SJSA1 (cell line): ENCODE measurements around the gene PRDM15. TPM values are rescaled to one million over a fixed set of nuclear protein-coding genes. Genes with fewer than 3 reads are reported as not detected.

Experiments used
- DNase-seq, 2 experiments: peaks; one replicate each; pipeline ENCODE4 v3.0.0-alpha.2; 2015 to 2020; ENCODE audit warnings: low spot score in 2 of 2, low read depth in 1 of 2
- H3K27ac ChIP-seq: fragments of 250-450 bp; sonication (Bioruptor Pico); 2 replicates; pipeline ENCODE4 v1.5.1; 2020; ENCODE audit warnings: mild to moderate bottlenecking, moderate library complexity
- H3K27me3 ChIP-seq: fragments of 250-450 bp; sonication (Bioruptor Pico); replicated peaks from 2 replicates; pipeline ENCODE4 v1.5.1; 2020; ENCODE audit warnings: mild to moderate bottlenecking, moderate library complexity
- H3K36me3 ChIP-seq: fragments of 250-450 bp; sonication (Bioruptor Pico); 2 replicates; pipeline ENCODE4 v1.5.1; 2020; ENCODE audit warnings: mild to moderate bottlenecking
- H3K4me1 ChIP-seq: fragments of 250-450 bp; sonication (Bioruptor Pico); replicated peaks from 2 replicates; pipeline ENCODE4 v1.6.1; 2021; ENCODE audit warnings: mild to moderate bottlenecking
- H3K4me3 ChIP-seq: fragments of 250-450 bp; sonication (Bioruptor Pico); 2 replicates; pipeline ENCODE4 v1.5.1; 2020; ENCODE audit warnings: mild to moderate bottlenecking
- H3K9me3 ChIP-seq: fragments of 250-450 bp; sonication (Bioruptor Pico); replicated peaks from 2 replicates; pipeline ENCODE4 v1.5.1; 2020; ENCODE audit warnings: mild to moderate bottlenecking
- total RNA-seq: library from RNA; depleted of rRNA; stranded (reverse); fragments of >200 nt; shearing (Covaris generic); gene quantifications from 2 replicates; pipeline ENCODE4 v1.2.3, GENCODE V29; 2014

PRDM15 gene
- total RNA-seq, 1 experiment from 2014 or later: 5.1 TPM

DNA sequence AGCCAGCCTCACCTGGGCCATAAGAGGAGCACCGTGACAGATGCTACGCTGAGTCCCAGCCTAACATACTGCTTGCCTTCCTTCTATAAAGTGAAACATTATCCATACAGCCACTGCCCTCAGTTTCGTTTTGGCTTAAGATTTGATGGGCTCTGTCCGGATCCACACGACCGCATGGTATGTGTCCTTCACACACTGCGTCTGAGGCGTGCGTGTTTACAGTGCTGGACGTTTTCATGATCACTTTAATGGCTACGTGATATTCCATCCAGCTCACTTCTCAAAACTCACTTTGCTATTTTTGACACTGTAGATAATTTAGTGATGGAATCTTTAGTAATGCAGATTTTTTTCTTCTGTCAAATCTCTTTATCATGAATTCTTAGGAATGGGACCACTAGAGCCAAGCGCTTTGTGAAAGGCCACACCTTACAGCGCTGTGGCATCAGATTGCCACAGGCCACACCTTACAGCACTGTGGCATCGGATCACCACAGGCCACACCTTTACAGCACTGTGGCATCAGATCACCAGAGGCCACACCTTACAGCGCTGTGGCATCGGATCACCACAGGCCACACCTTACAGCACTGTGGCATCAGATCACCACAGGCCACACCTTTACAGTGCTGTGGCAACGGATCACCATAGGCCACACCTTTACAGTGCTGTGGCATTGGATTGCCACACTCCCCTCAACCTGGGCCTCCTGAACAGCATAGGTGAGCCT is 47.1 kb downstream of the PRDM15 start:
- Histone ChIP-seq H3K9me3 (no peaks in the 10 kb centered on the region; the same call in 1 of the 2 replicates), H3K4me1 (no peaks in the 10 kb centered on the region), H3K27ac (no peak overlapping the region), H3K27me3 (no peaks in the 10 kb centered on the region), H3K4me3 (no peak overlapping the region), H3K36me3 (peaks cover 15% of the 10 kb centered on the region)
- DNase-seq: no peak

DNA sequence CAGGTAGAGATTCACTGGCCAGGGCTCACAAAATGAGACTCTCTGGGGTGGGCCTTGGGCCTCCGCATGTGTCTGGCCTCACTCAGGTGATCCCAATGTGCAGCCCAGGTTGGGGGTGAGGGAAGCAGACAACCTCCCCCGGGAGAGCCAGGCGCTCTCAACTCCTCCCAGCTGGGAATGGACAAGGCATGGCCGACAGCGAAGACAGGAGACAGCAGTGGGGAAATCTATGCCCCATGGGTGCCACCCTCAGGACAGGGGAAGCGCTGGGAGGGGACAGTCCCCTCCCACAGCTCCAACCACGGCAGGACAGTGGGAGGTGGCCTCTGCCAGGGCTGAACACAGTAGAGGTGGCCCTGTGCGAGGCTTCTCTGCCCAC is 47.7 kb downstream of the PRDM15 start:
- Histone ChIP-seq H3K4me1 (no peaks in the 10 kb centered on the region), H3K27me3 (no peaks in the 10 kb centered on the region), H3K27ac (no peak overlapping the region), H3K36me3 (peaks cover 11% of the 10 kb centered on the region), H3K4me3 (no peak overlapping the region), H3K9me3 (no peaks in the 10 kb centered on the region; the same call in 1 of the 2 replicates)
- DNase-seq: no peak

- no peak overlapping the region for H3K27ac ChIP-seq
- no peaks in the 10 kb centered on the region; the same call in 1 of the 2 replicates for H3K9me3 ChIP-seq
- no peaks in the 10 kb centered on the region for H3K4me1 ChIP-seq
- peaks cover 7% of the 10 kb centered on the region; the same call in 1 of the 2 replicates for H3K36me3 ChIP-seq
- no peak for DNase-seq
- no peak overlapping the region for H3K4me3 ChIP-seq
- no peaks in the 10 kb centered on the region for H3K27me3 ChIP-seq
These were observed 48.2 kb downstream of the PRDM15 start for GRCh38 chr21:41830764-41831452.

GRCh38 chr21:41830145-41830707 is 48.9 kb downstream of the PRDM15 start:
- no peak overlapping the region for H3K4me3 ChIP-seq
- H3K27ac ChIP-seq: no peak overlapping the region
- no peaks in the 10 kb centered on the region; the same call in 1 of the 2 replicates for H3K9me3 ChIP-seq
- no peaks in the 10 kb centered on the region for H3K4me1 ChIP-seq
- no peaks in the 10 kb centered on the region for H3K27me3 ChIP-seq
- no peak for DNase-seq
- H3K36me3 ChIP-seq: peaks cover 6% of the 10 kb centered on the region; the same call in 1 of the 2 replicates

GRCh38 chr21:41828884-41829360 is 50.2 kb downstream of the PRDM15 start:
- Histone ChIP-seq H3K4me1 (no peaks in the 10 kb centered on the region), H3K4me3 (no peak overlapping the region), H3K9me3 (no peaks in the 10 kb centered on the region; the same call in 1 of the 2 replicates), H3K27me3 (no peaks in the 10 kb centered on the region), H3K27ac (no peak overlapping the region), H3K36me3 (peaks cover 4% of the 10 kb centered on the region; the same call in 1 of the 2 replicates)
- DNase-seq: no peak

GRCh38 chr21:41827951-41828883 is 50.9 kb downstream of the PRDM15 start:
- peak in 1 of 2 experiments; percentile 44 for DNase-seq
- Histone ChIP-seq H3K9me3 (no peaks in the 10 kb centered on the region; the same call in 1 of the 2 replicates), H3K4me1 (no peaks in the 10 kb centered on the region), H3K4me3 (no peak overlapping the region), H3K36me3 (peaks cover 4% of the 10 kb centered on the region; the same call in 1 of the 2 replicates), H3K27ac (no peak overlapping the region), H3K27me3 (no peaks in the 10 kb centered on the region)

- Histone ChIP-seq H3K4me3 (no peak overlapping the region), H3K9me3 (no peaks in the 10 kb centered on the region; the same call in 1 of the 2 replicates), H3K36me3 (0 out of 2 replicates have a peak, but pooled peaks cover 4% of the 10 kb centered on the region), H3K27ac (no peak overlapping the region), H3K4me1 (no peaks in the 10 kb centered on the region), H3K27me3 (no peaks in the 10 kb centered on the region)
- DNase-seq: no peak
These were observed 53.3 kb downstream of the PRDM15 start for GRCh38 chr21:41825881-41826280.

DNA sequence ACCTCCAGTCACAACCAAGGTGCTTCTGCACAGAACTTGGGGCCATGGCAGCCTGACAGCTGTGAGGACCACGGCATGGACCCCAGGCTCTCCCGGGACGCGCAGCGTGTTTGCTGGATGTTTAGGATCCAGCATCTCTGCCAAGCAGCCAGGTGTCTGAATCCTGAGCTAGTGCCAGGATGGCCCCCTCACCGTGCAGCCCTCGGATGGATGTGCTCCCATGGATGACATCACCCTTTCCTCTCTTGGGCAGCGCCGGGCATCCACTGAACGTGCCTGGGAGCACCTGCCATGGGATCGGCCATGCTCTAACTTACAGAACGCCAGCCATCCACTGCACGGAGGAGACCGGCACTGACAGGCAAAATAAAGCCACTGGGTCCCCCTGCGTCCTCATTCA is 53.9 kb downstream of the PRDM15 start:
- no peaks in the 10 kb centered on the region for H3K4me1 ChIP-seq
- no peak overlapping the region for H3K27ac ChIP-seq
- no peaks in the 10 kb centered on the region for H3K27me3 ChIP-seq
- H3K36me3 ChIP-seq: 0 out of 2 replicates have a peak, but pooled peaks cover 4% of the 10 kb centered on the region
- no peaks in the 10 kb centered on the region; the same call in 1 of the 2 replicates for H3K9me3 ChIP-seq
- no peak for DNase-seq
- H3K4me3 ChIP-seq: no peak overlapping the region

- H3K4me3 ChIP-seq: no peak overlapping the region
- DNase-seq: no peak
These were observed 54.5 kb downstream of the PRDM15 start for GRCh38 chr21:41824466-41825207.

DNA sequence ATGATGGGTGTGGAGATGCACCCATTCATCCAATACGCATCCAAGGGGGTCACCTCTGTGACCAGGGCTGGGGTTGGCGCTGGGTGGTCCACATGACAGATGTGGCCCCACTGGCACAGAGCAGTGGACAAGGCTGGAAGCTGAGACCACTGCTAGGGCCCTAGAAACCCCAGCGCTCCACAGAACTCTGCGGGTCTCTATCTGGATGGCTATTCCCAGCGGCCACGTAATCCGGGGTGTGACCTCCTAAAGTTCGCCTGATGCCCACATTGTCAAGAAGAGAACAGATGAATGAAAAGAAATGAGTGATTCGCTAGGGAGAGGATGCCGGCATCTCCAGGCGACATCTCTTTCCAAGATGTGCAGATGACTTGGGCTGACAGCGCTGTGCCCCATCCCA is 55.2 kb downstream of the PRDM15 start:
- no peak overlapping the region for H3K4me3 ChIP-seq
- H3K27ac ChIP-seq: no peak overlapping the region
- H3K36me3 ChIP-seq: 0 out of 2 replicates have a peak, but pooled peaks cover 4% of the 10 kb centered on the region
- H3K27me3 ChIP-seq: no peaks in the 10 kb centered on the region
- H3K9me3 ChIP-seq: no peaks in the 10 kb centered on the region
- DNase-seq: no peak
- no peaks in the 10 kb centered on the region for H3K4me1 ChIP-seq

More at GRCh38 chr21:41824466-41825207, 54.5 kb downstream of the PRDM15 start:
- H3K4me1 ChIP-seq: no peaks in the 10 kb centered on the region
- no peak overlapping the region for H3K27ac ChIP-seq
- 0 out of 2 replicates have a peak, but pooled peaks cover 4% of the 10 kb centered on the region for H3K36me3 ChIP-seq
- no peaks in the 10 kb centered on the region for H3K27me3 ChIP-seq
- no peaks in the 10 kb centered on the region; the same call in 1 of the 2 replicates for H3K9me3 ChIP-seq

DNA sequence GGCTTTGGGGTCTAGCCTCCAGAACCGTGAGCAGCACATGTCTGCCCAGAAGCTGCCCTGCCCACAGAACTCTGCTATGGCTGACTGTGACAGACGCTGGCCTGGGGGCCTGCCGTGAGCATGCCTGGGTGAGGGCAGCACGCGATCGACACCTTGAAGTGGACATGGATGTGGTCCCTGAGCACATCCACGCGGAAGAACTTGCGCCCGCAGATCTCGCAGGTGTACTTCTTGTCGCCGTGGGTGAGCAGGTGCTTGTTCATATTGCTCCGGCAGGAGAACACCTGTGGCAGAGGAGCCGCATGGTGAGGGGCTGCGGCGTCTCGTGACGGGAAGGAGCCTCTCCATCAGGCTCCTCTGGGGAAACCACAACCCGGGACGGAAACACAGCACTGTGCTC is 56.0 kb downstream of the PRDM15 start:
- Histone ChIP-seq H3K4me1 (no peaks in the 10 kb centered on the region), H3K27ac (no peak overlapping the region), H3K36me3 (0 out of 2 replicates have a peak, but pooled peaks cover 4% of the 10 kb centered on the region), H3K4me3 (no peak overlapping the region), H3K27me3 (no peaks in the 10 kb centered on the region), H3K9me3 (no peaks in the 10 kb centered on the region)
- DNase-seq: no peak

DNA sequence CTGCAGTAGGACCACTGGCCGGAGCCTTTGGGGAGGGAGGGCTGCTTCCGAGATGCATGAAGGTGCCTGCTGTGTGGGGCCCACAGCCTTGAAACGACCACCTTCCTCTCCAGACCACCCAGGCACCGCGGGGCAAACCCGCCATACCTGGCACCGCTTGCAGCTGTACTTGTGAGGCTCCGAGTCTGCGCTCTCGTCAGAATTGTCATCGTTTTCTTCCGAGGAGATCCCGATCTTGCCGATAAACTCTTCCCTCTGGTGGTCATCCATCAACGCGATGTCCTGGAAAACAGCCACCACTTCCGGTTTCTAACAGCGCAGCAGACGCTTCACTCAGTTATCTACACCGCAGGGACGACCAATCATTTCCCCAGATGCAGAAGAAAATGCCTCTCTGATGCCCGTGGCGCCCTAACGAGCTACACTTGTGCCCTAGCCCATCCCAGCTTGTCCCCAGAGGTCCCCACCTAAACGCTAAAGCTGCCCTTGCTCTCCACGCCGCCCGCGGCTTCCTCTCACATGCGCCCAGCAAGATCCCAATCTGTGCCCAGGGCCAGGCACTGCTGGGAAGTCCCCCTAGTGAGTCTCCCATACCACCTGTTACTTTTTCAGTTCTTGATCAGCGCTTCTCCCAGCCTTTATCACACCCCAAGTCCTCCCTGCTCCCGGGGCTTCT is 57.2 kb downstream of the PRDM15 start:
- no peak for DNase-seq
- no peak overlapping the region for H3K4me3 ChIP-seq
- peaks cover 3% of the 10 kb centered on the region for H3K4me1 ChIP-seq
- H3K27ac ChIP-seq: no peak overlapping the region
- H3K9me3 ChIP-seq: no peaks in the 10 kb centered on the region
- 0 out of 2 replicates have a peak, but pooled peaks cover 4% of the 10 kb centered on the region for H3K36me3 ChIP-seq
- no peaks in the 10 kb centered on the region for H3K27me3 ChIP-seq
